Right ventricle myocardium superior (tissue), 1 donor: ENCODE results near the gene CEP44. TPM values are rescaled to one million over a fixed set of nuclear protein-coding genes. Genes with fewer than 3 reads are reported as not detected.
"Not testable (repeated sequence)": the region's sequence is repeated elsewhere in the genome, so short reads cannot be mapped to it uniquely, and the experiment has no call there.

Experiments
- ATAC-seq: fragments of 200-7000 bp; cut with Tn5 transposase; one replicate; pipeline ENCODE4 v1.9.1; 2020; ENCODE audit warnings: mild to moderate bottlenecking; ENCODE audit not compliant: poor library complexity
- DNase-seq: peaks from one replicate; pipeline ENCODE4 v3.0.0-alpha.2; 2020
- intact Hi-C: fragments of 100-400 bp; cut with DNase I; formaldehyde crosslinking; loops from one replicate; pipeline ENCODE4 v1.11.2; 2022
- total RNA-seq: library from RNA; stranded (reverse); fragmentation: NEBNext Ultra II Directional; extraction: Animal tissue kit (Norgen Biotek cat#: 25700); gene quantifications from one replicate; pipeline ENCODE4 v1.2.1, GENCODE V29; 2021
- donor health status: DM: no; HTN: yes; CAD: no; lungs with severe emphysema.

Gene CEP44
- total RNA-seq, 1 donor from 2014 or later, result 9.3 TPM

DNA sequence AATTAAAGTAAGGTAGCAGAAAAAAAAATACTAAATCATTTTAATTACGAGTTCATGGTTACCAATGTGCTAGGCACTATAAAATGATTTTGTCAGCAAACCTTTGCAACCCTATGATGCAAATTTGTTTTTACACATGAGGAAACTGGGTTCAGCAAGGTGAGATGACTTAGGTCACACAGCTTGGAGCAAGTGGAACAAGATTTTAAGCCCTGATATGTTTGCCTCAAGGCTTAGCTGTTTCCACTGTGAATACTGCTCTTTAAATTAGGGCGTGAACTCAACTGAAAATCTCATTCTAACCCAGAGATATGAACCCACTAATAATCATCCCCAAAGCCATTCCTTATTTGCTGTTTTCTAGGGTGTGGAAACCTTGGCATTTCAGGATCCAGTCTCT, 86.3 kb downstream of the CEP44 start:
- intact Hi-C loops, result loop anchor here (5.0 to 10.0 kb wide), 2 partner anchors 262 to 345 kb away; no protein-coding TSS in a partner anchor
- DNase-seq, result no peak
- no peak for ATAC-seq

DNA sequence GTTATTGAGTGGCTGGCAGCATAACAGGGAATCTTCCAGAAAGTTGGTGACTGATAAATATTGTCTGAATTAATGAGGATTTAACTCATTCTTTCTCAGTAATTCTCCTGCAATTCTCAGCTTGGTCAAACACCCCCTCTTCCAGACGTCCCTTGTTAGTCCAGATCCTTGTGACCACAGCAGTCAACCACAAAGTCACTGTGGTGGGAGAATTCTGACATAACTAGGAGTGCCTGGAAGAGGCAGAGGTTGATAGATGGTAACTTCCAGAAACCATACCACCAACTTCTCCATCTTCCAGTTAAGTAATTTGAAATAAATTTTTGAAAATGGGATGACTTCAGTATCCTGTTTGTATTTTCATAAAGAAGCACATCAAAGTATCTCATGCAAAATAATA, 90.1 kb downstream of the CEP44 start:
- no peak for DNase-seq
- intact Hi-C loops, result no loop called here
- ATAC-seq, result no peak

DNA sequence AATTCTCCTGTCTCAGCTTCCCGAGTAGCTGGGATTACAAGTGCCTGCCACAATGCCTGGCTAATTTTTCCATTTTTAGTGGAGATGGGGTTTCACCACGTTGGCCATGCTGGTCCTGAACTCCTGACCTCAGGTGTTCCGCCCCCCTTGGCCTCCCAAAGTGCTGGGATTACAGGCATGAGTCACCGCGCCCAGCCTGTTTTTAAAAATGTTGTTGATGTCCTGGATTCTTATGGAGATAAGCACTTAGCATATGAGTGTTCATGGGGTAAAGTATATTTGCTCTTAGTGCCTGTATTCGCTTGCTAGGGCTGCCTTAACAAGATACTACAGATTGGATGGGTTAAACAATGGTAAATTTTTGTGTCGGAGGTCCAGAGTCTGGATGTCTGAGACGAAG, 91.7 kb downstream of the CEP44 start:
- intact Hi-C loops, result no loop called here
- ATAC-seq (no peak), DNase-seq (no peak)

DNA sequence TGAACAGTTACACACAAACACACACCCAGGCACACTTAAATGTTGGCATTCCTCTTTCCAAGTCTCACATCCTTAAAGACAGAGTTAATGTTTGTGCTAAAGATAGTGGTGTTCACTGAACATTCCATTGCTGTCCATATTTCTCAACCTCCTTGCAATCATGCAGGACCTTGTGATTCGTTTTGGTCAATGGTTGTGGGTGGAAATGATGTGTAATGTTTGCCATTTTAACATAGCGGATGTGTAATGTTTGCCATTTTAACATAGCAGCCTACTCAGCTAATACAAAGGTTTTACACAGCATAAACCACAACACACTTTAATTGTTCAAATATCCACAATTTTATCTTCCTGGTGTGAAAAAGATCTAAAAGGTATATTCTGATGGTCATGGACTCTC, 93.9 kb downstream of the CEP44 start:
- DNase-seq (no peak), ATAC-seq (no peak)
- intact Hi-C loops, result no loop called here

DNA sequence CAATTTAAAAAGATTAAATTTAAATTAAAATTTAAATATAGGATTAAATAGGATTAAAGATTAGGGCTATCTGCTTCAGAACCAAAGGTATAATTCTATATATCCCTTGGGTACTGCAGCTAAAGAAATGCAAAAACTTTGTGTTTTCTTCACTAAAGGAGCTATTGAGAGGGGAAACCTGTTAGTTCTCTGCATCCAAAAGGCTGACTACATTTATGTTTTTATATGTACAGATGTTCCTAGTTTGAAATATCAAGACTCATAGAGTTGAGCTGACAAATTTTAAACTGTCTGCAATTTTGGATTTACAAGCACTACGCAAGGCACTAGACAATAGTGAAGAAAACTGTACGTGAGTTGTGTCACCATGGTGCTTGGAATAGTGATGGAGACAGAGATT, 95.2 kb downstream of the CEP44 start:
- ATAC-seq (no peak), DNase-seq (no peak)
- intact Hi-C loops, result no loop called here

DNA sequence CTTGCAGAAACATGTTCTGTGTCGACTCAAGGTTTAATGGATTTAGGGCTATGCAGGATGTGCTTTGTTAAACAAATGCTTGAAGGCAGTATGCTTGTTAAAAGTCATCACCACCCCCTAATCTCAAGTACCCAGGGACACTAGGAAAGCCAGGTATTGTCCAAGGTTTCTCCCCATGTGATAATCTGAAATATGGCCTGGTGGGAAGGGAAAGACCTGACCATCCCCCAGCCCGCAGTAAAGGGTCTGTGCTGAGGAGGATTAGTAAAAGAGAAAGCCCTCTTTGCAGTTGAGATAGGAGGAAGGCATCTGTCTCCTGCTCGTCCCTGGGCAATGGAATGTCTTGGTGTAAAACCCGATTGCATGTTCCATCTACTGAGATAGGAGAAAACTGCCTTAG, 96.5 kb downstream of the CEP44 start:
- intact Hi-C loops, DNase-seq, ATAC-seq: not testable (repeated sequence)

DNA sequence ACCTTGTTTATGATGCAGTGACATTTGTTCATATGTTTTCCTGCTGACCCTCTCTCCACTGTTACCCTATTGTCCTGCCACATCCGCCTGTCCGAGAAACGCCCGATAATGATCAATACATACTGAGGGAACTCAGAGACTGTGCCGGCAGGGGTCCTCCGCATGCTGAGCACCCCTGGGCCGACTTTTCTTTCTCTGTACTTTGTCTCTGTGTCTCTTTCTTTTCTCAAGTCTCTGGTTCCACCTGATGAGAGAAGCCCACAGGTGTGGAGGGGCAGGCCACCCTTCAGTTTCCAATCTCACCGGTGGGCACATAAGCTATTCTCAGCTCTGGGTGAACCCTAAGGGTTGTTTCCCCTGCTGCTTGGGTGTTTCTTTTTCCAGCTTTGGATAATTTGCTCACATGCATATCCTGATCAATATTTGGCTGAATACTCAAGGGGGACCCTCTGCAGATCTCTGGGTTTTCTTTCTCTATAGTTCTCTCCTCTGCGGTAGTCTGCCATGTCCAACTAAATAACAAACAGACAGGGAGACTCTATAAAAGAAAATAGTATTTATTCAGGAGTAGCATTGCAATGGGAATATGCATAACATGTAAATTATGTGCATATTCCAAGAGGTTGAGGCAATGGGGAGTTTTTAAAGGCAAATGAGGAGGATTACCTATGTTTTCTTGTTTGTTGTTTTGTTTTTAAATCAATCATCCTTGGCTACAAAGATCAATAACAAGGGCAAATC, 97.2 kb downstream of the CEP44 start:
- DNase-seq (no peak), ATAC-seq (no peak)
- intact Hi-C loops, result no loop called here

DNA sequence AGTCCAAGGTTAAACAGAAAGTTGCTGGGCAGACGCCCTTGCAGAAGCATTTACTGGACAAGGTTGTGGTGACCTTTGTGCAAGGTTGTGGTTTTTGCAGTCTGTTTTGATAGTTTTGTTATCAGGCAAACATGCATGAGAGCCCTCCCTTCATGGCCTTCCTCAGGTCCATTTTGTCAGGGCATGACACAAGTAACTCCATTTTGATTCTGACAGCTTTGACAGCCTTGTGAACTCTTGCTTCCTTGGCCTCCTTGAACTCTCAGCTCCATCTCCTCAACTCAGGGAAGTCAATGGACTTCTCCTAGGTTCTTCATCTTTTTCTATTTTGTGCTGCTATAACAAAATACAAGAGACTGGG, 97.7 kb downstream of the CEP44 start:
- ATAC-seq (no peak), DNase-seq (no peak)
- intact Hi-C loops, result no loop called here

Other genes with a start within 250 kb of the CEP44 start
- 27.5 TPM for gene FBXO8, start 244 bp upstream of the CEP44 start, total RNA-seq
- 1.3 TPM for gene HPGD, start 238.6 kb downstream of the CEP44 start, total RNA-seq